Activated CD4-positive, alpha-beta T cell treated with anti-CD3 and anti-CD28 coated beads, Interleukin-2, Interleukin-4, amounts not matched to agents 100 ng/mL and 50 ng/mL, durations not matched to agents 16 hours and 8 hours (primary cell): ENCODE data around the gene NOB1.

ENCODE experiments used
- DNase-seq: peaks from one replicate; pipeline ENCODE4 v3.0.0-alpha.2; 2020; ENCODE audit warnings: low spot score

The NOB1 gene

DNA sequence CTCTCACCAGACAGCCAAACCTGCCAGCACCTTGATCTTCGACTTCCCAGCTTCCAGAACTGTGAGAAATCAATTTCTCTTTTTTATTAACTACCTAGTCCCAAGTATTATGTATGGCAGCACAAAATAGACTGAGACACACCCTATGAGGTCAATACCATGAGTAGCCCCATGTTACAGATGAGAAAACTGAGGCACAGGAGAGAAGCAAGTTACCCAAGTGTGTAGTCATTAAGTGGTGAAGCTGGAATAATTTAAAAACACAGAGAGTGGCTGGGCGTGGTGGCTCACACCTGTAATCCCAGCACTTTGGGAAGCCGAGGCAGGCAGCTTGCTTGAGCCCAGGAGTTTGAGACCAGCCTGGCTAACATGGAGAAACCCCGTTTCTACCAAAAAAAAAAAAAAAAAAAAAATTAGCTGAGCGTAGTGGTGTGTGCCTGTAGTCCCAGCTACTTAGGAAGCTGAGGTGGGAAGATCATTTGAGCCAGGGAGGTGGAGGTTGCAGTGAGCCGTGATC, 33.2 kb downstream of the NOB1 start:
- no peak for DNase-seq

DNA sequence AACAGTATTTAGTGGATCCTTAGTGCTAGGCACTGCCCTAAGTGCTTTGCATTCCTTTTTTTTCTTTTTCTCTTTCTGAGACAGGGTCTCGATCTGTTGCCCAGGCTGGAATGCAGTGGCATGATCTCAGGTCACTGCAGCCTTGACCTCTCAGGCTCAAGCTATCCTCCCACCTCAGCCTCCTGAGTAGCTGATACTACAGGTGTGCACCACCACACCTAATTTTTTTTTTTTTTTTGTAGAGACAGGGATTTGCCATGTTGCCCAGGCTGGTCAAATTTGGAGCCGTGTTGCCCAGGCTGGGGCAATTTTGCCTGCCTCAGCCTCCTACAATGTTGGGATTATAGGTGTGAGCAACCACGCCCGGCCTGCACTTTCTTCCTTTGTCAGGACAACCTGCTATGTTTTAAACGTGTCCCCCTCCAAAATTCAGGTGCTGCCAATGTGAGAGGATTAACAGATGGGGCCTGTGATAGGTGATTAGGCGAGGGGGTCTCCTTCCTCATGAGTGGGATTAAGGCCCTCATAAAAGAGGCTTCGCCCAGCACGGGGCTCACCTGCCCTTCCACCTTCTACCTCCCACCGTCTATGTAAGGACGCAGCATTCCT, 33.8 kb downstream of the NOB1 start:
- no peak for DNase-seq

DNA sequence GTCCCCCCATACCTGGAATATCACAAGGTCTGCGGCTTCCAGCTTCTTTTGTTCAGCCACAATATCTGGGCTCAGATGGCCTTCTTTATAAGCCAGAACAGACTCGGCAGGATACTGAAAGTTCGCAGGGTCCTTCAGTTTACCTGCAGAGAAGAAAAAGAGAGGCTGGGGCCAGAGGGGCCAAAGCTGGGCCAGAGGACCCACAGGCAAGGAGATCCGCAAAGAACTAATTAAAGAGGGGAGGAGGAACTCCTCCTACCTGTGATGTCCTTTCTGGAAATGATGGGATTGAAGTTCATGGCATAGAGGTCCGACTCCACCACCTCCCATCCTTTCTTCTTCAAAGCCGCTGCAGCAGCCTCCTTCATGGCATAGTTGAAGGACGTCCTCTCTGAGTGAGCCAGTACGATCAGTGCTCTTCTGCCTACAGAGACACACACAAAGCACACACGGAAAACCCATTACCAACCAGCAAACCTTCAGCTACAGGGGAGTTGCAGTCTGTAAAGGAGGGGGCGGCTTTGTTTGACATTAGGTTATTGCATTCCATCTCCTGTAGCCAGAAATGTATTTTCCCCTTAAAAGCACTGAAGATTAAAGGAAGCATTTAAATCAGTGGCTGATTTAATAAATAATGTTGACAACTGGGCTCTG, 36.5 kb downstream of the NOB1 start:
- no peak for DNase-seq

DNA sequence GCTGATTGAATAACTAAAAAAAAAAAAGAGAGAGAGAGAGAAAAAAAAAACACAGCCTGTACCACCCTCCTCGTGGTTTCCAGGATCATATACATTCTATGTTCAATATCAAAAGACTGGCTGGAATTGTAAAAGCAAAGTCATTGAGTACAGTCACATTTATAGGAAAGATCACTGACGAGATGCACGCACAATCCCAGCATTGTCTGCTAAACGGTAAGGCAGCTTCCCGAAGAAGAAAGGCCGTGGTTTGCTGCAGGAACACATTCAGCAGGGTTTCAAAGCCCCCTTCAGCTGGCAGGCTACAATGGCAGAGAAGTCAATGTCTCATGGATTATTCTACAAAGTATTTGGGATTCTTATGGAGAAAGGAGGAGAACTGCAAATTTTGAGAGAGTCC, 37.7 kb downstream of the NOB1 start:
- no peak for DNase-seq

DNA sequence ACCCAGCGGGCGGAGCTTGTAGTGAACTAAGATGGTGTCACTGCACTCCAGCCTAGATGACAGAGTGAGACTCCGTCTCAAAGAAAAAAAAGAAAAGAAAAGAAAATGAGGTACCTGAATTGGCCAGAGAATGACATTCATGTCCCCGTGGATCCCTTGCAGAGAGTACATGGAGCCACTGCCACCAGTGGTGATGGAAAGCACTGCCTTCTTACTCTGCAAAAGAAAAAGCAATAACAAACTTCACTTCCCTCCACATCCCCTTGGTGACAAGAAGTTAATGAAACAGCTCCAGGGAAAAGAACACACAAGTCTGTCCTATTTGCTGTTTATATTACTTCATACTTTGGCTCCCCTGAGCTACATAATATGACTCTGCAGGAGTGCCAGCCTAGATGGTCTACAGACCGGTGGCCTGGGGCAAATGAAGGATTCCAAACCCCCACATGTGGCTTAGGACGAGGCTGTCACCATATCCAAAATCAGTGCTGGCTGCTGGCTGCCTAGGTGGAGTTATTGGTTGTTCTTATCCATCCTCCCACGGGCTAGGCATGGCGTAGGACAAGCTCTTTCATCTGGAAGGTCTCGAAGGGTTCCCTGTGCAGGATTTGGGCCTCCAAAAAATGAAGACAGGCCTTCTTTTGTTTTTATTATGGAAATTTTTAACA, 41.7 kb downstream of the NOB1 start:
- DNase-seq, result no peak

DNA sequence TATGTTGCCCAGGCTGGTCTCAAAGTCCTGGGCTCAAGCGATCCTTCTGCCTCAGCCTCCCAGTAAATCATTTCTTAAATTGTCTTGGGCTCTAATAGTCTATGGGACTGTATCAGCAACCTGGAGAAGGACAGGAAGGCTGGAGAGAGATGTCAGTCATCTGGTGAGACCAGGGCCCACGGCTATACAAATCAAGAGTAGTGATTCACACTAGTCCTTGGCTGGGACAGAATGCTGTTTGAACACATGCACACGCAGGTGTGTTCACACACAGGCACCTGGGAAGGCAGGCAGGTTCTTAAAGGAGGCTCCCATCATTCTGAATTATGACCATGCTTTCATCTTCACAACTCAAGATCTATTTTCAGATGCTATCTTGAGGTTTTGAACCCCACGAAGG, 42.4 kb downstream of the NOB1 start:
- DNase-seq, result no peak

DNA sequence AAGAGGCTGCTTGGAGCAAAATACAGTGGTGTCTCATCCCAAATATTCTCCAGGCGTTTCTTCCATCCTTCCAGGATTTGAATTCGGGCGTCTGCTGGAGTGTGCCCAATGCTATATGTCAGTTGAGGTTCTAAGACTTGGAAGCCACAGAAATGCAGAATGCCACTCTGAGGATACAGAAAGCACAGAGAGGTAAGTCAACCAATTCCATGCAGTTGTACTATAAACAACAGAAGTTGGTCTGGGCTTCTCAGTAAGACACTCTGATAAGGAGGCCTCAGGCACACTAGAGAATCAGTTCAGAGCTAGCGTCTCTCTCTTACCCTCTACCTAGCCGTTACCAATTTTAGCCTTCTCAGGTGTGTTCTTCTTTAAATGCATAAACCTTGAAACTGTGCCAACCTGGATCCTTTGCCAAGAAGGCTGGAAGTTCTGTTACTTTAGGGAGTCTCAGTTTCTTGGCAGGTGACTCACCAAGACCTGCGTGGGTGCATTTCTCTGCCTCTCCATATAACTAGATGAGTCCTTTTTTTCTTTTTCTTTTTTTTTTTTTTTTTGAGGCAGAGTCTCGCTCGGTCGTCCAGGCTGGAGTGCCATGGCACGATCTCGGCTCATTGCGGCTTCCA, 43.5 kb downstream of the NOB1 start:
- no peak for DNase-seq

DNA sequence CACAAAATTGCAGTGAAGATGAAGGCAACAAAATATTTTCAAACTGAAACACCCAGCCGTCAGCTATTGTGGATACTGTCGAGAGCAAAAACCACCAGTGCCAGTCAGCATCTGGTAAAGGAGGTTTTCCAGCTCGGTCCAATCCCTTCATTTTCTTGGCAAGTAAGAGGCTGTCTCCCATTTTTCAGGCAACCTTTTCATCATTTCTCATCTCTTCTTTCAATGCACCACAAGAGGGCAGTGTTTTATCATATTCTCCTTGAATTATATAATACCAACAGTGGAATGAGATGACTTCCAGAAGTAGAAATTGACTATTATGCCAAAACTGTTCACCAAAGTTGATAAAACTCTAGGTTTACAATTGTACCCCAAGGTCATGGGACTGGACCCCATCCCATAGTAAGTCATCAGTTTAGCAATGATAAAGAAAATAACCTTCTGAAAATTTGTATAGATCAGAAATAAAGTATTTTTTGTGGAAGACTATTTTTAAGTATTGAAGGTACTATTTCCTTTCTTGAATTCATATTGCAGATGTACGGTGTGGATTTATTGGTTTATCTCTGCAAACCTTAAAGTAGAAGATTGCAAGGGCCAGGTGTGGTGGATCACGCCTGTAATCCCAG, 45.2 kb downstream of the NOB1 start:
- peak; percentile 60 for DNase-seq

DNA sequence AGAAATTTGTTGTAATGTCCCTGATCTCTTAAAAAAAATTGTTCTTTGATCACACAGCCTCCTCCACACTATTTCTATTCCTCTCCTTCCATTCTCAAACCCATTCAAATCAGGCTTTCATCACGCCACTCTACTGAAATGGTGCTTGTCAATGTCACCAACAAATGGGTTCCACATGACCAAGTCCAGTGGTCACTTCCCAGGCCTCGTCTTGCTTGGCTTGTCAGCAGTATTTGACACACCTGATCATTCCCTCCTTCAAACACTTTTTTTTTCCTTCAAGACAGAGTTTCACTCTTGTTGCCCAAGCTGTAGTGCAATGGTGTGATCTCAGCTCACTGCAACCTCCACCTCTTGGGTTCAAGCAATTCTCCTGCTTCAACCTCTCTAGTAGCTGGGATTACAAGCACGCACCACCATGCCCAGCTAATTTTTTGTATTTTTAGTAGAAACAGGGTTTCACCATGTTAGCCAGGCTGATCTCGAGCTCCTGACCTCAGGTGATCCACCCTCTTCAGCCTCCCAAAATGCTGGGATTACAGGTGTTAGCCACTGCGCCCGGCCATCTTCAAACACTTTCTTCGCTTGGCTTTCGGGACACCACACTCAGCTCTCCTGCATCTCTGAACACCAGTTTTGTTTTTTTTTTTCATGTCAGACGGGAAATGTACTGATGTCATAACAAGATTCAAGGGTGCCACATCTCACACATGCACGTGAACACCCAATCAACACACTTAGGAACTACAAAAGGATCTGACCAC, 46.6 kb downstream of the NOB1 start:
- DNase-seq, result no peak

DNA sequence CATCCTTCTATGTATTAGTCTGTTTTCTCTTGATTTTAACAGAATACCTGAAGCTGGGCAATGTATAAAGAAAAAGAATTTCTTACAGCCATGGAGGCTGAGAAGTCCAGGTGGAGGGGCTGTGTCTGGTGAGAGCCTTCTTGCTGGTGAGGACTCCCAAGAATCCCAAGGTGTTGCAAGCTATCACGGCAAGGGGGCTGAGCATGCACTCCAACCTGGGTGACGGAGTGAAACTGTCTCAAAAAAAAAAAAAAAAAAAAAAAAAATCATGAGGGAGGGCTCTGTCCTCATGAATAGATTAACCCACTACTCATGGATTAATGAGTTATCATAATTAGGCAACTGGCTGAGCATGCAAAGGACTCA, 47.8 kb downstream of the NOB1 start:
- DNase-seq, result no peak

DNA sequence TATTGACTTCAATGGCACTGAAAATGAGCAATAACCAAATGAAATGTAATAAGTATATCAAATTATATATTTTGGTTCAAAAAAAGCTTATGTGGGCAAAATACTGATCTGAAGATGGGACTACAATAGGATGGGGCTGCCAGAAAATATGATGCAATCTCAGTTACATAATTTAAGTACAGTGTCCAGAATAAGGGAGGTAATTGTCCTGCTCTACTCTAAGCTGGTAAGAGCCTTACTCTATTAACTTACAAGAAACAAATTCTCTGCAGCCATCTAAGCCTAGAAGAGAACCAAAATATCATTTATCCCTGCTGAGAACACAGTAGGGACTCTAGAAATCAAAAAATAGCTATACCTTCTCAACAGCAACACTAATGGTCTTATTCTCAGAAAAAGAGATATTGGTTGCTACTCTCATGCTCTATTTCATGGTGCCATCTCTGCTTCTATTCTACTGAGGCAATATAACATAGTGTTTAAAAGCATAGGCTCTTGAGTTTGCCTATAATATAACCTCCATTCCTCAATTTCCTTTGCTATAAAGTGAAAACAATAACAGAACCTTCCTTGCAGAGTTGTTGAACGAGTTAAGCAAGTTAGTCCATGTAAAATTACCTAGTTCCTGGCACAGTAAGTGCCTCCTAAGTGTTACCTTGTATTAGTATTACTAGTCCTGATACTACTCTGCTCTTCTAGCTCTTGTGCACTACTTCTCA, 48.3 kb downstream of the NOB1 start:
- no peak for DNase-seq

DNA sequence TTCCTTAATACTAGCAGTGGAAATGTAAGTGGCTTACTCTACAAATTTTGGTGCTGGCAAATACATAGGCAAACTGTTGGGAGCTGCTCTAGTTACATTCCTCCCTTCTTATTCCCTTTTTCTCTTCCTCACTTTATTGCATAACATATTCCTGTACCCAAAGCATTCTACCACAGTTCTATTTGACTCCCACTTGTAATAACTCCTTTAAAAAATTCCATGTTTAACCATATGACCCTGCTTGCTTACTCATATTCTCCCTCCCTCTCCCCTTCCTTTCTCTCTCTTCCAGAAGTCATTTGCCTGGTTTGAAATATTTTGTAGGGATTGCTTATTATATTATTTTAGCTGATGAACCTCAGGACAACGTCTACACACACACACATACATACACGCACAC, 51.1 kb downstream of the NOB1 start:
- no peak for DNase-seq

DNA sequence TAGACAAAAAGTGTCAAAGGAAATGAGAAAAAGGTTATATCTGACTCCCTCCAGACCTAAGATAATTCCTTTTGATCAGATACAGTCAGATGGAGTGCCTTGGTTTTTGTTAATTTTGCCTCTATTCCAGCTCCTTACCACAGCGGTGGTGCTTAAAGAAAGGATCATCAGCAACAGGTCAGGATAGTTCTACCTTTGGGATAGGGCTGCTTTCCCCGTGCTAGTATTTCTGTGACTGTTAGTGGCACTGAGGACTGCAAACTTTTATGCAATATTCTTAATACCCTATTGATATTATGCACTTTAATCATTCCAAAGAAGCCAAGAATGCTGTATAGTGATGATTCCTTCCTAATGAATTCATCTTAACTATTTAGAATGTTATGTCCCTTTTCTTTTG, 52.9 kb downstream of the NOB1 start:
- no peak for DNase-seq

DNA sequence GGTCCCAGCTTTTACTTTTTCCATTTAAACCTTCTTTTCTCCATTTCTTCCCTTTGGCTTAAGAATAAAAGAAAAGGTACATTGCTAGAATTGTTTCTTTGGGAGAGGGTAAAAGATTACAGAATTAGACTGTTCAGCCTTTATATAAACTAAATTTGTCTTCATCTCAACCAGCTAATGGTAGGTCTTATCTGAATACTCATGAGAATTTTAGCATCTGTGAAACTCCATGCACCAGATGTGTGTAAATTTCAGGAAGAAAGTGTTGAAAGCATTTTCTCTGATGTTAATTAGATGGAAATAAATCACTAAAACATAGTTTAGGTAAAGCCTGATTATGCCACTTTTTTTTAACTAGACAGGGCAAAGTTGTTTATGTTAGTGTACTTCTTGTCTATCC, 53.3 kb downstream of the NOB1 start:
- no peak for DNase-seq

DNA sequence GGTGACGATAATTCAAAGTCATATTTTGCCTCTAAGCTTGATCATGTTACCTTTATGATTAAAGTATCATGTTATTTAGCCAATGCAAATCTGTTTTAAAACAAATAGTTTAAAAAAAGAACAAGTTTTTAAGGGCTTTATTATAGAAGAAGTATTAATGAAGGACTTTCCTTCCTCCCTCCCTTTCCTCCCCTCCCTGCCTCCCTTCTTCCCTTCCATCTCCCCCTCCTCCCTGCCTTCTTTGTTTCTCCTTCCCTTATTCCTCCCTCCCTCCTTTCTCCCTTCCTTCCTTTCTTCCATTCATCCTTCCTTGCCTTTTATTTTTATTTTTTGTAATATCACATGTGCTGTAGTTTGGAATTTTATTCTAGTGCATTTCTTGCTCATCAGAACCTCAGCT, 54.8 kb downstream of the NOB1 start:
- DNase-seq, result no peak

DNA sequence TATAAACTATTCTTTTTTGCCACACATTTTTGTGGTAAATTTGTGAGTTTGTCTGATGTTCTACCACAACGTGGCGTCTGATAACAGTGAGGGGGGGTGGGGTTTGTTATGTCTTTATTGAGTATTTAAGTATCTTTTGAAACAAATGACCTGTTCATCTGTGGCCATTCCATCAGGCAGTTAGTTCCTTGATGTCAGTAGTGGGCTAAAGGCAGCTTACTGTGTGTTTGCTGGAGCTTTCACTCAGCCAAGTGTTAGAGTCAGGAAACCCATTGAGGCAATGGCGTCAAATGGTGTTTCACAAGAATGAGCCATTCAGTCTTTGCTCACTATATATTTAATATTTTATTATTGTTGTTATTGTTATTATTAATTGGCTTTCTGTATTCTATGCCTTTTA, 56.3 kb downstream of the NOB1 start:
- DNase-seq, result no peak

DNA sequence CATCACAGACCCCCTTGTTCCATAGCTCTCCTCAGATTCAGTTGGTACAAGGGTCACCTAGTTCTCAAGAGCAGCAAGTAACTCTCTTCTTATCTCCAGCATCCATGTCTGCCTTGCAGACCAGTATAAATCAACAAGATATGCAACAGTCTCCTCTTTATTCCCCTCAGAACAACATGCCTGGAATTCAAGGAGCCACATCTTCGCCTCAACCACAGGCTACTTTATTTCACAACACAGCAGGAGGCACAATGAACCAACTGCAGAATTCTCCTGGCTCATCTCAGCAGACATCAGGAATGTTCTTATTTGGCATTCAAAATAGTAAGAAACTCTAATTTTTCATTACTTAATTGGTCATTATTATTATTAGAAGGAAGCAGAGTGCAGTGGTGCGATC, 60.8 kb downstream of the NOB1 start:
- DNase-seq, result no peak

DNA sequence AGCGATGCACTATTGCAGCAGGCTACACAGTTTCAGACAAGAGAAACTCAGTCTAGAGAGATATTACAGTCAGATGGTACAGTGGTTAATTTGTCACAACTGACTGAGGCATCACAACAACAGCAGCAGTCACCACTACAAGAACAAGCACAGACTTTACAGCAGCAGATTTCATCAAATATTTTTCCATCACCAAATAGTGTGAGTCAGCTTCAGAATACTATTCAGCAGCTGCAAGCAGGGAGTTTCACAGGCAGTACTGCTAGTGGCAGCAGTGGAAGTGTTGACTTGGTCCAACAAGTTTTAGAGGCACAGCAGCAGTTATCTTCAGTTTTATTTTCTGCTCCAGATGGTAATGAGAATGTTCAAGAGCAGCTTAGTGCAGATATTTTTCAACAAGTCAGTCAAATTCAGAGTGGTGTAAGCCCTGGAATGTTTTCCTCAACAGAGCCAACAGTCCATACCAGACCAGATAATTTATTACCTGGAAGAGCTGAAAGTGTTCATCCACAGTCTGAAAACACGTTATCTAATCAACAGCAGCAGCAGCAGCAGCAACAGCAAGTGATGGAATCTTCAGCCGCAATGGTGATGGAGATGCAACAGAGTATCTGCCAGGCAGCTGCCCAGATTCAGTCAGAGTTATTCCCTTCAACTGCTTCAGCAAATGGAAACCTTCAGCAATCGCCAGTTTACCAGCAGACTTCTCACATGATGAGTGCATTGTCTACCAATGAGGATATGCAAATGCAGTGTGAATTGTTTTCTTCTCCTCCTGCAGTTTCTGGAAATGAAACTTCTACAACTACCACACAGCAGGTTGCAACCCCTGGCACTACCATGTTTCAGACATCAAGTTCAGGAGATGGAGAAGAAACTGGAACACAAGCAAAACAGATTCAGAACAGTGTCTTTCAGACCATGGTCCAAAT, 62.5 kb downstream of the NOB1 start:
- DNase-seq, result no peak
